ENCODE results near the gene TMEM139. TPM values are rescaled to one million over a fixed set of nuclear protein-coding genes. Genes with fewer than 3 reads are reported as not detected.

The TMEM139 gene
- polyA plus RNA-seq, 3 donors = 0.55 TPM; not detected in 2

- no peaks in the 10 kb centered on the region for H3K36me3 ChIP-seq (replicated peaks in 1 of 2; ENCODE audit: control insufficient read depth in 1 of 2, insufficient read depth in 2 of 2, low read length in 2 of 2)
- no peak overlapping the region for H3K27ac ChIP-seq (ENCODE audit: low read depth in 1 of 2, low read length in 2 of 2)
- H4K20me1 ChIP-seq (ENCODE audit: insufficient read depth, low read length) = no peaks in the 10 kb centered on the region
- intact Hi-C loops (cut with micrococcal nuclease) = no loop called here
- DNase-seq = no peak
- H3K79me2 ChIP-seq (ENCODE audit: insufficient read depth, low read length) = no peaks in the 10 kb centered on the region
- TF ChIP-seq CTCF (IDR thresholded peaks at IDR 0.05) = no peak
- peak overlapping the region; percentile 4 for H2AFZ ChIP-seq (ENCODE audit: insufficient read depth, low read depth, low read length, poor library complexity, severe bottlenecking)
- no peak overlapping the region for H3K4me2 ChIP-seq (replicated peaks; ENCODE audit: extremely low read depth, low read length, poor library complexity, severe bottlenecking)
- Mint-ChIP-seq H3K4me3 (no peak overlapping the region), H3K9me3 (peaks cover 0 to 11% (median 6%) of the 10 kb centered on the region in 7 donors), H3K27me3 (ENCODE audit: low read depth in 3 of 3) (peaks cover 0 to 5% (median 0%) of the 10 kb centered on the region in 3 donors), H3K27ac (peak overlapping the region in 1 of 7 donors; percentile 55), H3K36me3 (no peaks in the 10 kb centered on the region), H3K4me1 (peaks cover 55% of the 10 kb centered on the region)
- H3K4me3 ChIP-seq (replicated peaks in 1 of 3; ENCODE audit: low read depth in 2 of 3, low read length in 3 of 3) = no peak overlapping the region
- no peak overlapping the region for H3K9ac ChIP-seq (ENCODE audit: insufficient read depth, low read length, poor library complexity, severe bottlenecking)
- H3K9me3 ChIP-seq (replicated peaks in 1 of 2; ENCODE audit: control insufficient read depth in 1 of 2, insufficient read depth in 1 of 2, low read length in 2 of 2) = peaks cover 0 to 3% of the 10 kb centered on the region in 2 donors
- no peaks in the 10 kb centered on the region for H3K27me3 ChIP-seq (ENCODE audit: control insufficient read depth in 2 of 2, insufficient read depth in 2 of 2, low read length in 2 of 2)
- peaks cover 37 to 67% of the 10 kb centered on the region in 2 donors for H3K4me1 ChIP-seq (ENCODE audit: control insufficient read depth in 1 of 2, insufficient read depth in 2 of 2, low read length in 2 of 2)
Observed at GRCh38 chr7:143250199-143250598, 34.6 kb upstream of the TMEM139 start.

GRCh38 chr7:143250822-143251221 lies 33.9 kb upstream of the TMEM139 start:
- peaks cover 31 to 60% of the 10 kb centered on the region in 2 donors for H3K4me1 ChIP-seq (ENCODE audit: control insufficient read depth in 1 of 2, insufficient read depth in 2 of 2, low read length in 2 of 2)
- no CpG with 5 or more reads among the region's 1 CpG for WGBS (ENCODE audit: insufficient coverage)

More at GRCh38 chr7:143250822-143251221, 33.9 kb upstream of the TMEM139 start:
- H3K79me2 ChIP-seq (ENCODE audit: insufficient read depth, low read length) = no peaks in the 10 kb centered on the region
- H3K9me3 ChIP-seq (replicated peaks in 1 of 2; ENCODE audit: control insufficient read depth in 1 of 2, insufficient read depth in 1 of 2, low read length in 2 of 2) = peaks cover 0 to 3% of the 10 kb centered on the region in 2 donors
- H3K4me3 ChIP-seq (replicated peaks in 1 of 3; ENCODE audit: low read depth in 2 of 3, low read length in 3 of 3) = no peak overlapping the region
- H4K20me1 ChIP-seq (ENCODE audit: insufficient read depth, low read length) = no peaks in the 10 kb centered on the region
- intact Hi-C loops (cut with micrococcal nuclease) = no loop called here
- Mint-ChIP-seq H3K27me3 (ENCODE audit: low read depth in 3 of 3) (peaks cover 0 to 3% (median 0%) of the 10 kb centered on the region in 3 donors), H3K36me3 (no peaks in the 10 kb centered on the region), H3K9me3 (peaks cover 0 to 11% (median 6%) of the 10 kb centered on the region in 7 donors), H3K4me3 (no peak overlapping the region), H3K4me1 (peaks cover 51% of the 10 kb centered on the region), H3K27ac (peak overlapping the region in 1 of 7 donors; percentile 17)
- H2AFZ ChIP-seq (ENCODE audit: insufficient read depth, low read depth, low read length, poor library complexity, severe bottlenecking) = no peak overlapping the region
- H3K27ac ChIP-seq (ENCODE audit: low read depth in 1 of 2, low read length in 2 of 2) = no peak overlapping the region
- H3K9ac ChIP-seq (ENCODE audit: insufficient read depth, low read length, poor library complexity, severe bottlenecking) = no peak overlapping the region
- H3K36me3 ChIP-seq (replicated peaks in 1 of 2; ENCODE audit: control insufficient read depth in 1 of 2, insufficient read depth in 2 of 2, low read length in 2 of 2) = no peaks in the 10 kb centered on the region
- DNase-seq = no peak
- H3K27me3 ChIP-seq (ENCODE audit: control insufficient read depth in 2 of 2, insufficient read depth in 2 of 2, low read length in 2 of 2) = no peaks in the 10 kb centered on the region
- no peak overlapping the region for H3K4me2 ChIP-seq (replicated peaks; ENCODE audit: extremely low read depth, low read length, poor library complexity, severe bottlenecking)
- TF ChIP-seq CTCF (IDR thresholded peaks at IDR 0.05) = no peak
